Measurements from ENCODE around the gene PANX3. TPM values are rescaled to one million over a fixed set of nuclear protein-coding genes. Genes with fewer than 3 reads are reported as not detected.

The PANX3 gene
- total RNA-seq, 1 experiment from 2014 or later, result not detected

DNA sequence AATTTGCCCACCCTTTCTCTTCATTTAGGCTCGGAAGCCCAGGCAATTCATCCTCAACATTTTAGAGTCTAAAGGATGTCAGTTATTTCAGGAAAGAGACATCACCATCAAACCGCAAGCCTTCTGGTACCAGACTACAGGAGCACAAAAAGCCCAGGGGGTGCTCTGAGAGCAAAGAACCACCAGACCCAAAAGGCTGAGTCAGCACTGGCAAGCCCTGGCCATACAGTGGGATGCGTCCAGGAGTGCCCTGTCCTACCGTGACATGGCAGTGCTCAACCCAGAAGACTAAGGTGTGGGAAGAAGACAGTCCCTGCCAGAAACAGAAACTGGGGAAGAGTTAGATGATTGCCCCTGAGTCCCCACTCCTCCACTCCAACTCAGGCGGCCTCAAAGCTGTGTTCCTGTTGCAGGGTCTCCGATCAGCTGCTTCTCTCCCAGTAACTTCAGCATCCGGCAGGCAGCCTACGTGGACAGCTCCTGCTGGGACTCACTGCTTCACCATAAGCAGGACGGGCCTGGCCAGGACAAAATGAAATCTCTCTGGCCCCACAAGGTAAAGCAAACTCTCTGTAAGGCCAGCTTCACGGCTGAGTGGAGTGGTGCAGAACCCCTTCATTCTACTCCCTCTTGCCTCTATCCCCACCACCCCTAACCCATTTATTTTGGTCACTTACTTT, 1.5 kb downstream of the PANX3 start:
- DNase-seq (ENCODE audit: low spot score), result no peak

DNA sequence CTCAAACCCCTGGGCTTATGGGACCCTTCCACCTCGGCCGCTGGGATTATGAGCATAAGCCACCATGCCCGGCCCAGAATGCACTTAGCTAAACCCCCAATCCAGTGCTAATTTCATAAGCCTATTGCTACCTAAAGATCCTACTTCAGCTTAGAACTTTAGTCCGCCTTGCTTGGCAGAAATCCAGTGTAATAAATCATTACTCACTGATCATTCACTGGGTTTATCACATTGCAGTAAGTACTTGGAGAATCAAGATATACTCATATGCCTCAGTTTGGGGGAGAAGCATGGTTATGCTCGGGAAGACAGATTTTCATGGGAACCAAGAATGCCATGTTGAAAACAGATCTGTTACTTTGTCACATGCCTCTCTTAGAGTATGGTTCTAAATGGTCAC, 7.6 kb downstream of the PANX3 start:
- no peak for DNase-seq (ENCODE audit: low spot score)

DNA sequence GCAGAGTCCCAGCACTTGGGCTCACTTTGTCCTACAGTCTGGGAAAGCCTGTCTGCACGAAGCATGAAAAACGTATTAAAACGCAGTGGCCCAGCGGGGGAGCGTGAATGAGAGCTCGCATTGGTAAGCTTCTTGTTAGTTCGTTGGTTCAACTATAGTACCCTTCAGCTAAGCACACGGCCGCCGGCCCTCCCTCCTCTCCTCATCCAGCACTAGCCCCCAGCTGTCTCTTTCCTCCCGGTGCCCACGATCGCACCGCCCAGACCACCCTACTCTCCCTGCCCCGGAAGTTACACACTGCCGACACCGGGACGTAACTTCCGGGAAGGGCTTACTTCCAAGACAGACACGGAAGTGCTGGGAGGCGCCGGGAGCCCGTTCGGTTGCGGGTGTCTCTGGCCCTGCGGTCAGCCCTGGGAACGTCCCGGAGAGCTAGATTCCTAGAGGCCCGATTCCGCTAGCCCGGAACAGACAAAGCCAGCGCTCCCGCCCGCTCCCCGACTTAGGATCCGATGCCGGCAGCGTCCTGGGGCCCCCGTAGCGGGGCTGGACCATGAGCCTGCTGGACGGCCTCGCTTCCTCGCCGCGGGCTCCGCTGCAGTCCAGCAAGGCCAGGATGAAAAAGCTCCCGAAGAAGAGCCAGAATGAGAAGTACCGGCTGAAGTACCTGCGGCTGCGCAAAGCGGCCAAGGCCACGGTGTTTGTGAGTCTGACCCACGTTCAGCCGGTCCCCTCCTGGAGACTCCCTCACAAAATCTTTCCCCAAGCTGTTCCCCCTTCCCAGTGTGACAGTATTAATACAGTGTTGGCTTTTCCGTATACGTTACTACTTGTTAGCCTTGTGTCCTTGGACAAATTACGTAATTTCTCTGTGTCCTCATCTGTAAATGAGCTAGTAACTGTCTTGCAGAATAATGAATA, 11.6 kb downstream of the PANX3 start, which contains the start of gene TBRG1:
Gene TBRG1, plus strand, starts transcription at position 334 of the 921 bp plus-strand sequence. Its CDS starts 220 bp downstream, at position 554.
- peak; percentile 92 for DNase-seq (ENCODE audit: low spot score)

DNA sequence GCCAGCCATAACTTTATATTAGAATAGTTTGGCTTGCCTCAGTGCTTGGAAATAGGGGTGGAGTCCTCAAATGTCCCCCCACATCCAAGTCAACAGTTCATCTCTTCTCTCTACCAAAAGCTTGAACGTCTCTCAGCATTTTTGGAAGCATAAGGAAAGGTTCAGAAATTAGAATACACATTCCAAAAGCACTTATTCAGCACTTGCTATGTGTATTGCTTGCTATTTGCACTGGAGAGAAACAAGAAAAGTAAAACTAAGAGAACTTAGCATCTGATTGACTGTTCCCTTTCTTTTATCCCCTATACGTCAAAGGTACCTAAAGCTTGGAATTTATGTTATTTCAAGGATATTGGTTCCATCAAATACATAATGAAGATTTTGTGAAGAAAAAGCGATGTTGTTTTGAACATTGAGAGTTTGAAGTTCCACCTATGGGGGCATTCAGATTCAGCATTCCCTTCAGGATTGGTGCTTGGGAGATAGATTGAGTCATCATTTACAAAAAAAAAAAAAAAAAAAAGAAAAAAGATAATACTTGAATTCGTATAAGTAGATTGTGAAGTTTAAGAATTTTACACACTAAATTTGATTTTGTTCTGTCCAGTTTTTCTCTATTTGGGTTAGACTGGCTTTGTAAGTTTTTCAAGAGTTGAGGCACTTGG, 12.8 kb downstream of the PANX3 start:
- no peak for DNase-seq (ENCODE audit: low spot score)

DNA sequence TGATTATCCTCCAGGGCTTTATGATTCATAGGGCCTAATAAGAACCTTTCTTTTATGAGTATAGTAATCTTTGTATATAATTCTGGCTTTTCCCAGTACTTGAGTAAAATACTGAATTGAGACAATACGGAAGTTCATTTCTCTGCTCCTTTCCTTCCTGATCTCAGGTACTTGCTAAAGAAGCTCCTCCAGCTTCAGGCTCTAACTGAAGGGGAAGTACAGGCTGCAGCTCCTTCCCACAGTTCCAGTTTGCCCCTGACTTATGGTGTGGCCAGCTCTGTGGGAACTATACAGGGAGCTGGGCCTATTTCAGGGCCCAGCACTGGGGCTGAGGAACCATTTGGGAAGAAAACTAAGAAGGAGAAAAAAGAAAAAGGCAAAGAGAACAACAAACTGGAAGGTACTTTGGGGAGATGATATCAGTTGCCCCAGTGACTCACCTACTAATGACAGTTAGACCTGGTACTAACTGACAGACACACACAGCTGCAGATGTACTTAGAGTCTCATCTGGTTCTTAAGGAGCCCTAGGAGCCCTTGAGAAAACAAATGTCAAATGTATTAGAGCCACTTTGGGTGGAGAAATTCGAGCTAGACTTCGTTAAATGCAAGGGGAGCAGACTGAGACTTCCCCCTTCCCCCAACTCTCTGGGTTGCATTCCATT, 14.4 kb downstream of the PANX3 start:
- no peak for DNase-seq (ENCODE audit: low spot score)

DNA sequence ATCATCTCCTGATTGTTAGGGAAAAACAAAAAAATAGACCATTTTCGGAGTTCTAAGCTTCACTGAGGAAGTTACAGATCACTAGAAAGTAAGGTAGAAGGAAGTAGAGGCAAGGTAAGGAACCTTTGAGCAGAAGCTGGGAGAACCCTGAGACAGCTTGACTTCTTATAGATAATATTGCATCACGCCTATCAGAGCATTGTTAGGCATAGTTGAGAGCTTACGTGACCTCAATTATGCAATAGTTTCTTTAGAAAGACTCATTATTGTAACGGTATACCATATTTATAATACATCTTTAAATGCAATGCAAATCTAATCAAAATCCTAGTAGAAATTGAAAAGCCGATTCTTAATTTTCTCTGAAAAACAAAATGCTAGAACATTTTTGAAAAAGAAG, 16.3 kb downstream of the PANX3 start:
- DNase-seq (ENCODE audit: low spot score), result no peak

DNA sequence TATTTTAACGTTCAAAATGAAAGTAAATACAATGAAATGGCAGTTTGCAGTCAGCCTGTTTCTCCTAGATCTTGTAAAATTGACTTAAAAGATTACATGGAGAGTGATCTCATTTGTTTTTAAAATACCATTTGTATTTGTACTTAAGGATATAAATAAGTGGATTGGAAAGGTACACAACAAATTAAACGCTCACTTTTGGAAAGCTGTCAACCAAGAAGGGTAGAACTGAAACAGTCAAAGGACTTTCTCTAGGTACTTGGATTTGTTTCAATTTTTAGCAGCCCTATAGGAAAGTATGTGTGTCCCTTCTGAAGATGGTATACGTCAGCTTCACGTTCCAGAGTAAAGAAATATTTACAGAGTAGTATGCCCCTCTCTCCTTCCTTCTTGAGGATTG, 18.7 kb downstream of the PANX3 start:
- DNase-seq (ENCODE audit: low spot score), result no peak

DNA sequence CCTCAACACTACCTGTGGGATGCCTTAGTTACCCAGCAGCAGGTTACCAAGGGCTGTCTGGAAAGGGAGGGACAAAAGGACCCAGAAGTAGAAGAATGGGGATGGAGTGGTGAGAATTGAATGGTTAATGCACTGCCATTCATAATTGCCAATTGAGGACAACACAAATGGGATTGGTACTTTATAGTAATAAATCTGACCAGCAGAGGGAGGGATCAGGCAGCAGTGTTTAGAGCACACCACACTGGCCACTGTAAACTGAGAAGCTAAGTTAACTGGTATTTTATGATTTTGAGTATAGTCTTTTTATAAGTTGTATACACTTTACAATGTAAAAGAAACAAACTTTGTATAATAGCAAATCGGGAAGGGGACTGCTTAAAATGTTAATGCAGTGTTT, 22.1 kb downstream of the PANX3 start:
- peak; percentile 34 for DNase-seq (ENCODE audit: low spot score)

DNA sequence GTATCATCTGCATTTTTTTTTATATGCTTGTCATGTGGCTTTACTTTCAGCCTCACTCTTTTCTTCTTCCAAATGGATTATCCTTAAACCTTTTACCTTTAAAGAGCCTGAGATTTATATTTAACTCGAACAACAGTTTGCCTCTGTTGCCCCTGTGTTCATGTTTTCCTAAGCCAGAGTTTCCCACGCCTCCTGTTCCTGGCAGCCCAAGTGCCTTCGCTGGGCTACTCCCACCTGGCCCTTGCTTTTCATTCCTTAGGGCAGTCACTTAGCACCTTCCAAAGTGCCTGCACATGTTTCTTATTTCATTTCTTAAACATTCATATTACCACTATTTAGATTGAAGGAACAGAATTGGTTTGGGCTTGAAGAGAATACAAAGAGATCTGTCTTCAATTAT, 24.7 kb downstream of the PANX3 start:
- DNase-seq (ENCODE audit: low spot score), result no peak

DNA sequence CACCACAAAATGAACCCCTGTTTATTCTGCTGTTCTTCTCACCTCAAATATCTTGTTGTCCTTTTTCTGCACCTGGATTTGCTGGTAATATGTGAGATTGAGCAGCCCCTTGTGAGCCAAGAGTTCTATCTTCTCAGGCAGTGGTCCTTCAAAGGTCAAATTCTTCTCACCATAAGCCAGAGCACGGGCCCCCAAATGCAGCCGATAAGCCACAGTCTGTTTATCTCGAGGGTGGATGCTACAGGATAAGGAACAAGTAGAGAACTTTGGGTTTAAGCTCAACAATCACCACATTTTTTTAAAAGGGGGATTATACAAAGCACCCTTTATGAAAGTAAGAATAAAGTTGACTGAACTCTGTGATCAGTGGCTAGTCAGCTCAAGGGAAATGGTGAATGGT, 27.3 kb downstream of the PANX3 start:
- no peak for DNase-seq (ENCODE audit: low spot score)

DNA sequence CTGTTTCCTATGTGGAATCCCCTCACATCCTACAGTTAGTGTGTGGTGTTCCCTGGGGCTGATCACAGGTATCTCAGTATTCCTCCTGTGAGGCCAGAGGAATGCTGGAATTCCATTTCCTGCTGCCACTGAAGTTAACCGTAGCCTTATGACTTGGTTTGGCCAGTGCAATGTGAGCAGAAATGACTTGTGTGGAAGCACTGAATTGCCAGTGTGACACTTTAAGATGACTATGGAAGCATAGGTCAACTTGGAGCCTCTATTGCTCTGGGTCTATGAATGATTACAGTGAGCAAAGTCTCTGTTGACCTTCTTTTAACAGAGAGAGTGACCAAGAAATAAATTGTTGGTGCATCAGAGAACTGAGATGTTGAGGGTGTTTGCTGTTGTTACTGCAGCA, 28.0 kb downstream of the PANX3 start:
- no peak for DNase-seq (ENCODE audit: low spot score)

DNA sequence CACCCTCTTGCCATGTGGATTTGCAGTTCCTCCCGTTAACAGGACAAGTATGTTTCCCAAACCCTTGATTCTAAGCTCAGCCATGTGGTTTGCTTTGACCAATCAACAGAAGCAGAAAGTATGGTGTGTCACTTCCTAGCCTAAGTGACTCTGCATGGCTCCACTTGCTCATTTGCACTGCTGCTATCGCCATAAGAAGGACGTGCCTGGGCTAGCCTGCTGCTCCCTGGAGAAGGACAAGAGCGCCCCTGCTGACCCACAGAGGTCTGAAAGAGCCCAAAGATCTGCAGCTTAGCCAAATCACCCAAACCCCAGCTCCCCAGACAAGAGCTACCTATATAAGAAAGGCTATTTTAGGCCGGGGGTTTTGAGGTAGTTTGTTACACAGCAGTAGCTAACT, 29.4 kb downstream of the PANX3 start:
- no peak for DNase-seq (ENCODE audit: low spot score)

DNA sequence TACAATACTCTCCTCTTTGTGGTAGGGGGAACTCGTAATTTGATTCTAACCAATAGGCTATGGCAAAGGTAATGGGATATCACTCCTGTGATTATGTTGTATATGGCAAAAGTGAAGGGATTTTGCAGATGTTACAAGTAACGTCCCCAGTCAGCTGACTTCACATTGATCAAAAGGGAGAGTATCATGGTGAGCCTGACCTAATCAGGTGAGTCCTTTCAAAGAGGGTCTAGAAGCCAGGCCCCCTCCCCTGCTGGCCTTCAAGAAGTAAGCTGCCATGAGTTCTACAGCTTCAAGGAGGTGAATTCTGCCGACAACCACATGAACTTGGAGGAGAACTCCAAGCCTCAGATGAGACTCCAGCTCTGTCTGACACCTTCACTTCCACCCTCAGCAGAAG, 31.4 kb downstream of the PANX3 start:
- DNase-seq (ENCODE audit: low spot score), result no peak

DNA sequence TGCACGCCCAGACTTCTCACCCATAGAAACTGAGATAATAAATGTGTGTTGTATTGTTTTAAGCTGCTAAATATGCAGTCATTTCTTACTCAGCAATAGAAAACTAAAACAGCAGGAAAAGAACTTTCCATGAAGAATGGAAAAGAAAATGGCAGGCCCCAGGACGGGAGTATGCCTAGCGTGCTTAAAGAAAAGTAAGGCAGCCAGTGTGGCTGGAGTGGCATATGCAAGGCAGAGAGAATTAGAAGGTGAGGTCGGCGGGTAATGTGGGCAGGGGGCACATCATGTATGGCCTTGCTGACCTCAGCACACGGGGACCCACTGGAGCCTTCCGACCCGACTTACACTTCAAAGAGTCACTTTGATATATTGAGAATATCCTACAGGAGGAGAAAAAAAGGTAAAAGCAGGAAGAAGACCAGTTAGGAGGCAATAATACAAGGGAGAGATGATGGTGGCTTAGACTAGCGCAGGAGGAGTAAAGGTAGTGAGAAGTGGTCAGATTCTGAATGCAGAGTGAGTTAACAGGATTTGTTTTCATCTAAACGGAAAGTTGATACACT, 31.9 kb downstream of the PANX3 start:
- no peak for DNase-seq (ENCODE audit: low spot score)

DNA sequence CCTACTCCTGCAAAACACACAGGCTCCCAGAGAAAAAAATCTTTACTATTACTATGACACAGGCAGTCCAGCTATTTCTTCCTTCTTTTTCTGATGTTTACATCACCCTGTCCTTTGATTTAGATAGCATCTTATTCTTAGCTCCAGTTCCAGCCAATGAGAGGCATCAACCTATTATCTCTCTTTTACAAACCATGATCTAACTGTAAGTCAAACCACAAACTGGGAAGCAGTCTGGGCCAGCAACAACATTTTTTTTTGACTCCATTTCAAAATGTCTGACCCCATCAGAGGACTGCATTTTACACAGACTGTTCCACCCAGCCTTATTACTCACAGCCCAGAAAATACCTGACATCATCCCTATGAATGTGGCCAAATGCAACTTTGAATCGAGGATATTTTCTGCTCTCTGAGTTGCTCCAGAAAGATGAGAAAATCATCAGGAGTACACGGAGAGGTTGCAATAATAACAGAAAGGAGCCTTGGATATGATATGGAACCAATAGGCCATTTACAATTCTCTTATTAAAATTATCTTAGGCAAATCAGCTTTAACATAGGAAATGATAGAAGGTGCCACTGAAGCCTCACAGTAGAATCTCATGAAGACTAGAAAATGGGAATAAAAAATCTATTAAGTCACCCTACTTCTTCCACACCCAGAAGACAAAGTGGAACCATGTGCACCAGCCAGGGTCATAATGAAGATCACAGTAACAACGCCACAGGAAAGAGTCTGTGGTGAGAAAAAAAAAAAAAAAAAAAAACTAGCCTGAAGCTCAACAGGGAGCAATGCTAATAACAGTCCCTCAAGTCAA, 32.6 kb downstream of the PANX3 start:
- no peak for DNase-seq (ENCODE audit: low spot score)

DNA sequence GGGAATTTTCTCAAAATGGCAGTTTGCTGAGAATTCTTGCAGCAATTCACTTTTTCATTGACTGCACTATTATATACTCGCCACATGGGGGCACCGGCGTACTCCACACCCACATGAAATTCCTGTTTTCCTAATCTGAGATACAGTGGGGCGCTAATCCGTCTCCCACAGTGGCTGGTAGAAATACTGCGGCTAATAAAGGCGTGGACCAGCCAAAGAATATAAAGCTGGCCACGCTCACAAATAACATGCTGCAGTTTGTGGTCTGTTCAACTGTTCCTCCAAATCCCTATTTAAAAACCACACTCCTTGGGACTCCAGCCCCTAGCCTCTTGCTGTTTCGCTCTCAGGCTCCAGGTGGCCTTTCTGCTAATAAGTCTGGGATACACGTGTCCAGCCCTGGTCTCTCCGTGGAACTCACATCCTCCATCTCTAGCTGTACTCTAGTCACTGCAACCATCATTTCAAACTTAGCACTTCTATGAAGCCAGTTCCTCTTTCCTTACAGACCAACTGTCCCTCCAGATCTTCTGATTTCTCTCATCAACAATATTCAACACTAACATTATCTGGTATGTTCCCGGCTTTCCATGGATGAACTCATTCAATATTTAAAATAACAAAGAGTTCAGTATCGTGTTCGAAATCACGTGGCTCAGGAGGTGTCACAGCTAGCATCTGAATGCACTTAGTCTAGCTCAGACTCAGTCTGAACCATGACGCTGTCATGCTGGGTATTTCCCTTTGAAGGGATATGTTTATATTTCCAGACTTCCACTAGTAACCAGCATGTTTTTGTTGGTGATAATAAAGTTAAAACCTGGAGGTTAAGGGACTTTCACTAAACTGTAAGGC, 33.4 kb downstream of the PANX3 start:
- peak; percentile 86 for DNase-seq (ENCODE audit: low spot score)

DNA sequence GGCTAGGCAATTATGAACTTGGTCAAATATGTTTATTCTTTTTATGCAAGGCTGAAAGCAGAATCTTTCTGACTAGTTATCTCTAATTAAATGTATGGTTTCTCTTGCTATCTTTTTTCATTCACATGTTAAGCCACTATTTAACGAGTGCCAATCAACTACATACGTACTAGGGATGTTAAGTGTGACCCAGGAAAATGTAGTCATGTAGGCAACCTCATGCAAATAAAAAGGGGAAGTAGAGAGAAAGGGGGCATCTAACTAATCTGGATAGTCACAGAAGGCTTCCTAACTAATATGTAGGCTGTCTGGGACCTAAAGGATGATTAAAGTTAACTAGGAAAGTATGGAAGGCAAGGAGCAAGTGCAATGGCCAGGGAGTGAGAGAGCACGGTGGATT, 34.9 kb downstream of the PANX3 start:
- DNase-seq (ENCODE audit: low spot score), result no peak

DNA sequence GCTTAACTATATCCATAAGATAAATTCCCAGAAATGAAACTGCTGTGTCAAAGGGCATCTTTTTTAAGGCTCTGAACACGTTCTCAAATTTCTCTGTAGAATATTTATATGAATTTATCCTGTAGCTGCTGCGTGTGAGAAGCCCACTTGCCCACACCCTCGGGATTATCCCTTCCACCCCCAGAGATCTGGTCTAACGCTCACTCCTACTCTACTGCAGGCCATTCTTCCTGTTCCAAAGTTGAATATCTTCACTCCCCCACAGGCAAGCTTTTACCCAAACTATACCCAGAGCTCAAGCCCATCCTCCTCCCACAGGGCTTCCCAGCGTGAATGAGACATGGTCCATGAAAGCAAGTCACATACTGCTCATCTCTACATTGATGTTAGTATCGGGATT, 37.4 kb downstream of the PANX3 start:
- no peak for DNase-seq (ENCODE audit: low spot score)

DNA sequence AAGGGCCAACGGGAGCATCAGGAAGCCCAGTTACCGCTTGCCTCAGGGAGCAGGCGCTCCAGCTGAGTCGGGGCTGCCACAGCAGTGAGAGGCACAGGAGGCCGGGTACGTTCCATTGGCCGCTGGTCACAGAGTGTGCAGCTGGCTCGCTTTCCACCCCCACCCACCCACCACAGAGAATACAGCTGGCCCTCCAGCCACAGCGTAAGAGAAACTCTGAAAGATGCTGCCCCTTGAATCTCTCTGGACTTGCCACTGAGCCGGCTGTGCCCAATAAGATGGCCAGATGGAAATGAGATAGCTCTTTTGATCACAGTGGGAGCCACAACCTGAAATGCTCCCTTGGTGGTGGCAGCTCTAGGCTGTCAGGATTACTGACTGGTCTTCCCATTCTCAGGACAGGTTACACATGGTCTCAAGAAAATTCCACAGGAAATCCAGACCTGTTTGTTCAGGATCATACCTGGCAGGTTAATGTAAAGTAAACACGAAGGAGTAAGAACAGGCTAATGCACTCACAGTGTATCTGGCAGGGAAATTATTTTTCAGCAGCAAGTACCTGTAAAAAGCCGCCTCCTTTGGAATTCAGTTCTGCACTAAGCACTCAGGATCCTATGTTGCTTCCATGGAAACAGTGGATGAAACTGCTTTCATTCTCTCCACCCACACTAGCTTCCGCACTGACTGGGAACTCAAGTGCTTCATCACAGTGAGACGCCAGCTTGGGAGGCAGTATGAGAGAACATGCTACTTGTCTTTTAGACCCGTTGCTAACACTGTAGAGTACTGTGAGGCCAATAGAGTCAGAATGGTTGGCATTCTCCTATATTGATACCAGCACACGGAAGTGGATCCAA, 45.8 kb downstream of the PANX3 start:
- DNase-seq (ENCODE audit: low spot score), result no peak

Measured in HT-29 (cell line).